Embryonic facial prominence (tissue), 1 donor: ENCODE results near the gene TMEM125.

ENCODE experiments used
- DNase-seq: peaks from one replicate; pipeline ENCODE4 v3.0.0-alpha.2; 2016; ENCODE audit errors: extremely low spot score

Gene TMEM125

DNA sequence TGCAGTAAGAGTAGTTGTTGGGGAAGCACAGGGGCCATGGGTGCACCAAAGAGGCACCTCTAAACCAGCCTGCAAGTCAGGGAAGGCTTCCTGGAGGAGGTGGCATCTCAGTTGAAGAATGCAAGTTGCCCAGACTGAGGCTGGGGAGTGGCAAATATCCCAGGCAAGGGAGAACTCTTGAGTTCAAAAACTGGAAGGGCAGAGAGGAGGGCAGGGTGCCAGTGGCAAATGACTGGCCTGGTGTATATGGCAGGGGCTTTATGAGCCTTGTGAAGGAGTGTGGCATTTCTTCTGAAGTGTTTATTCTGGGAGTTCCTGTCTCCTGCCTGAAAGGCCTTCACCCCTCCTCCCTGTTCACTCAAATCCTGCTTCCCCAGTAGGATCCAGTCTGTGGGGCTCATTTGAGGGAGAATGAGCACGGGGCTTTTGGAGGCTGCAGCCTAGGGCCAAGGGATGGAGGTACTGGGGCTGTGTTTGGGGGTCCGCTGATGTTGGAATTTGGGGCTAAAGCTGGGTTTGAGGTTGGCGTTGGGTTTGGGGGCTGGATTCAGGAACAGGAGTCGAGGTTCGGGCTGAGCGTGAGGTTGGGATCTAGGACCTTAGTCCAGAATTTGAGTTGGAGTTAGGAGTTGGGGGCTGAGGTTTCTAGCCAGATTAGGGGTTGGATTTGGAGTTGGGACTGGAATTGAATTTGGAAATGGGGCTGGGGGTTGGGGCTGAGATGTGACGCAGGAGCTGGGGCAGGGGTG, at the start of gene TMEM125:
Gene TMEM125 (plus strand): TSS at position 357 of the 749 bp plus-strand sequence. CDS start 2,740 bp downstream, outside the sequence.
- DNase-seq: no peak

- no peak for DNase-seq
Observed at GRCh38 chr1:43220905-43221778, 48.6 kb upstream of the TMEM125 start.

DNA sequence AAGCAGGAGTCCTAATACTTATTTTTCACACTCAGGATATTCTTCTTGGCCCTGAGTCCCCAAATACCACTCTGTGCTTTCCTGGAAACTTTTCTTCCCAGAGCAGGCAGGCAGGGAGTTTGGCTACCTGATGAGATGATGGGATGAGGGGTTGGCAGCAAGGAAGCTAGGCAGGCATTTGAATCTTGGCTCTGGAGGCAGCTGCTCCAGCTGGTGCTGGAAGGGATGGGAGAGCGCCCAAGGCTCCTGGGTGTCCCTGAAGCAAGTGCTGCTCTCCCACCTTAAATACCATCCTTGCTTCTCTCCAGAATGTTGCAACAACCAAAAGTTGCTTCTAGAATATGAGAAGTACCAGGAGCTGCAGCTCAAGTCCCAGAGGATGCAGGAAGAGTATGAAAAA, 48.0 kb upstream of the TMEM125 start:
- DNase-seq: no peak

DNA sequence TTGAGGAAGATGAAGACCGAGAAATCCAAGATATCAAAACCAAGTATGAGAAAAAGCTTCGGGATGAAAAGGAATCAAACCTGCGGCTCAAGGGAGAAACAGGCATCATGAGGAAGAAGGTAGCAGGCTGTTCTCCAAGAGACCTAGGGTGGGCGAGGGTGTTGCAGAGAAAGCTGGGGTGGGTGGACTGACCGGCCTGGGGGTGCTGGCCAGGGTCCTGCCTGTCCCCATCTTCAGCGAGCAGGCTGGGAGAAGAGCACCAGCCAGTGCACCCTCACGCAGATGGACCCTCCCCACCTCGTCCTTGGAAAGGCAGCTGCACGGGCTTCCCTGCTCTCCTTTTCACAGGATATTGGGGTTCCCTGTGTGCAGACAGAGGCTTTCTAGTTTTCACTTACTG, 46.9 kb upstream of the TMEM125 start:
- DNase-seq: no peak

GRCh38 chr1:43225168-43225567, 44.6 kb upstream of the TMEM125 start:
- DNase-seq: no peak

DNA sequence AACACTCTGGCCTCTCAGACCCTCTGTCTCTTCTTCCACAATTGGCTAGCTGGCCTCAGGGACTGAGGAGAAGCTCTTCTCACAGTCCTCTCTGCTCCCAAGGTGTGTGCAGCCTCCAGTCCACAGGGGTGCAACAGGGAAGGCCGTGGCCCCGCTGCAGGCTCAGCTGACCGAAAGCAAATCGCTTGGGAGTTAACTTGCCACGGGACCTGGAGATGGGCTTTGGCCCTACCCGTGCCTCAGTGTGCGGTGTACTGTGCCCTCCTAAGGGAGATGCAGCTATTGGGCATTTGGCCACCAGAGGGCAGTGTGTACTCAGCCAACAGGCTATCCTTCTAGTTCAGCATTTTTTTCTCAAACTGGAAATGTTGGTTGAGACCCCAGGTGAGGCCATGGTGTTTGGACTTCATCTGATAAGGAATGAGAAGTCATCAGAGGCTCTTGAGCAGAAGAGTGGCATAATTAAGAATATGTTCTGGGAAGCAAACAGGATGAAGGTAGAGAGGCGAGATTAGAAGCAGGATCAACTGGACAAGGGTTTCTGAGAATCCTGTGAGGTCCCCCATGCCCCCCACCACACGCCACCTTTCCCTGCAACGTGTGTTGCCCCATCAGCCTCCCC, 42.5 kb upstream of the TMEM125 start:
- peak; percentile 66 for DNase-seq

DNA sequence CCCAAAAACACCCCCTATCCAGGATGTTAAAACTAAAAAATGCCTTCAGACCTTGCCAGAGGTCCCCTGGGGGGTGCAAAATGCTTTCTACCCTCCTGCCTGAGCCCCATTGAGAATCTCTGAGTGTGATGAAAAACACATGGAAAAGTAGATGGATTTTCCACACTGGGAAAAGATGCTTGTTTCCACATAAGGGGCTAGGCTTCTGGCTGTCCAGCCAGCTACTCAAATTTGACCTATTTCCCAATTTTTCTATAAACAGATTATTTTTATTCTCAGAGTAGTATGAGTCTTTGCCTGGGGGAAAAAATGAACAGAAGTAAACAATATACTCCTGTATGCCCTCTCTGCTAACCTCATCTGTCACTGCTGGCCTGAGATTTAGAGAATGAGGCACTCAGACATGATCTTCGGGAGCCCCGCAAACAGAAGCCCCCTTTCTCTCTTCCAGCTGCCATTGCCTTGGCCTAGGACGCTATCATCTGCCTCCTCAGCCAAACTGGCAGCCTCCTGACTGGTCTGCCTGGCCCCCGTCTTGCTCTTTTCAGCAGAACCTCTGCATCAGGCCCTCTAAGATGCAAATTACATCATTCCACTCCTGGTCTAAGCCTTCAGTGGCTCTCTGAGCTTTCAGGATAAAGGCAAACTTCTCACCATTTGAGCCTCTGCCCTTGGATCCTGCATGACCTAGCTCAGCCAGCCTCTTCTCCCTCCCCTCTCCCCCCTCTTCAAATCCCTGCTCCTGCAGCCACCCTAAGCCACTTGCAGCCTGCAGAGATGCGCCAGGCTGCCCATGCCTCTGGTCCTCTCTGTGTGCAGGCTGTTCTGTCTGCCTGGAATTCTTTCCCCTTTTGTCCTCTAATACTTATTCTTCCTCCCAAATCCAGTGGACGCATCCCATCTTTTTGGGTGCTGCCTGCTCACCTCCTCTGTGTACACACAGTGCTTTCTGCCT, 39.7 kb upstream of the TMEM125 start:
- DNase-seq: no peak

DNA sequence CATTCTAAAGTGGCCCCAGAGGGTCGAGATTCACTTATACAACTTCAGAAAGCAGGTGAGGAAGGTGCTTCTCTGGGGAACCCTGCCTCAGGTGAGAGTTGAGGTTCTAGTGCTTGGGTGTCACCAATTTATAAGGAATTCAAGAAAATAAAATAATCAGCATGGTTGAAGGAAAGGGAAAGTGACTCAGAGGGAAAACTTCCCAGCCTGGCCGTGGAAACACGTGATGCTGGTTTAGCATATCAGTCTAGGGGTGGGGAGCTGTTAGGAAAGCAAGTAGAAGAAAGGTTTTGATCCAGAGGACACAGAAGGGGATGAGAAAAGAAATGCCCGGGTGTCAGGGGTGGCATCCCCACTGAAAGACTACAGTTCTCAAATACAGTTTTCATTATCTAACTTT, 37.7 kb upstream of the TMEM125 start:
- DNase-seq: no peak

DNA sequence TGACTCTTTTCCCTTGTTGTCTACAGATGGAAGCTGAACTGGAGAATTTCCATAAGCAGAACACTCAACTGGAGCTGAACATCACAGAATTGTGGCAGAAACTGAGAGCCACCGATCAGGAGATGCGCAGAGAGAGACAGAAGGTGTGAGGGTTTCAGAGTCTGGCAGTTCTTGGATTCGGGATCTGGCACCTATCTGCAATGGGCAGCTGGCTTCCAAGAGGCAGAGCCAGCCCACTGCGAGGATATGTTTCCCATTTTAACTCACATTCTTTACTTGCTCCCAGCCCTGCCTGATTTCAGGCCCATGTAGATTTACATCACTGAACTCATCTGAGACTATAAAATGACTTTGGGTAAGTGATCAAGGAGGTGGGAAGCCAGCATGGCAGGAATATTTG, 37.3 kb upstream of the TMEM125 start:
- no peak for DNase-seq

DNA sequence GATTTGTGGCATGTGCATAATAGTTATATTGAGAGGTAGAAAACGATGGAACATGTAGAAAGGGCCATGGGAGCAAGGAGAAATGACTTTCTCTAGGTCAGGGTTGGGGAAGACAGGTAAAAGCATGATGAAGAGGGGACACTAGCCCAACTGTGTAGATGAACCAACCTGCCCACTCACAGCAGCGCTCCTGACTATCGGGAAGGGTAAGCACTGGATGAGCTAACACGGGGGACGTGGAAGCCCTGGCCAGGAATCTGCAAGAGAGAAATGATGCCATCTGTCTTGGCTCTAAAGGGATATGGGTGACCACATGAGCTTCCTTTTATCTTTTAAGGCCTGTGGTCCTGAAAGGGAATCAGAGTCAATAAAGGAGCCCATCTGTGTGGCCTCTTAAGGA, 36.2 kb upstream of the TMEM125 start:
- no peak for DNase-seq

- no peak for DNase-seq
Observed at GRCh38 chr1:43234267-43234666, 35.5 kb upstream of the TMEM125 start.

DNA sequence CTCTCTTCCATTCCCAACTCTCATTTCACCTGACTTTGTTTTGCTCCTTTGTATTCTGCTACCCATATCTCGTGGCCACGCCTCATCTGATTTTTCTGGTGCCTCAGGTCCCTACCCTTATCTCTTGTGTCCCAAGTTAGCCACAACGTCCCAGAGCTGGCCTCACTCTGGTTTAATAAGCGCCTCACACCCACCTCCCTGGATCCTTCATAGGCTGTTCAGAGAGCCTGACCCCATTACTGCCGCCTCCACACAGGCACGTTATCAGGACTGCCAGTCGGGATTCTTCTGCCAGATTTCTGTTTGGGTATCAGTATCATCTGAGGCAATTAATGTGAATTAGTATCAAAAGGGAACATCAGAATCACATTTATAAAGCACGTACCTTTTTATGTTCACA, 34.7 kb upstream of the TMEM125 start:
- no peak for DNase-seq

GRCh38 chr1:43235451-43236121, 34.2 kb upstream of the TMEM125 start:
- no peak for DNase-seq

- DNase-seq: no peak
Observed at GRCh38 chr1:43237121-43237520, 32.7 kb upstream of the TMEM125 start.

GRCh38 chr1:43238085-43238484, 31.7 kb upstream of the TMEM125 start:
- no peak for DNase-seq

- DNase-seq: no peak
Observed at GRCh38 chr1:43238991-43239469, 30.8 kb upstream of the TMEM125 start.

DNA sequence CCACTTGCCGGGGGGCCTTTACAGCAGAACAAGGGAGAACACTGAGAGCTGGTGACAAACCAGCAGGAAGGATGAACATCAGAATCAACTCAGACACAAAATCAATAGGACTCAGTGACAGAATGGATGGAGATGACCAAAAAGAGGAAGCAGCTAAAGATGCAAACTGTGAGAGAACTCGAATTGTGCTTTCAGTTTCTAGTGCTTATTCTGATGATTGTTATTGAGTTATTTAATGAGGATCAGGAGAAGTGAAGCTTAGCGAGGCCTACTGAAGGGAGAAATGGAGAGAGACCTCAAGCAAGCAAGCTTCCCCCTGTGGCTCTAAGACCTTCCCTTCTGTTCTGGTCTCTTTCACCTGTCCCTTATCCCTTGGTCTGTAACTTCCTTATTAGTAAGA, 30.3 kb upstream of the TMEM125 start:
- DNase-seq: no peak

DNA sequence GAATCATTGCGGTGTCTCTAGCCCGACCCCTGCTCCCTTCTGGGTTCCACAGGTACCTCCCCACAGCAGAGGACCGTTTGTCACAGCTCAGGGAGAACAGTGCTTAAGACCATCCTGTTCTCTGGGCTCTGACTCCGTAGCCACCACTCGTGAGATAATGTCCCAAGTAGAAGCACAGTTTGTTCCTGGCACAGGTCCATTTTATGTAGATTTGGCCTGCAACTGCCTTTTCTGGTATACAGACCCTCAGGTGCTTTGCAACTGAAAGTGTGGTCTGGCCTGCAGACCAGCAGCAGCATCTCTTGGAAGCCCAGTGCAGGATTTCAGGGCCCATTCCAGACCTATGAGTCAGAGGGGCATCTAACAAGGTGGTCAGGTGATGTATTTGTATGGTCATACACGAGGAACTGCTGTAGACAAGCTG, 28.4 kb upstream of the TMEM125 start:
- no peak for DNase-seq

GRCh38 chr1:43243299-43243698, 26.5 kb upstream of the TMEM125 start:
- no peak for DNase-seq

DNA sequence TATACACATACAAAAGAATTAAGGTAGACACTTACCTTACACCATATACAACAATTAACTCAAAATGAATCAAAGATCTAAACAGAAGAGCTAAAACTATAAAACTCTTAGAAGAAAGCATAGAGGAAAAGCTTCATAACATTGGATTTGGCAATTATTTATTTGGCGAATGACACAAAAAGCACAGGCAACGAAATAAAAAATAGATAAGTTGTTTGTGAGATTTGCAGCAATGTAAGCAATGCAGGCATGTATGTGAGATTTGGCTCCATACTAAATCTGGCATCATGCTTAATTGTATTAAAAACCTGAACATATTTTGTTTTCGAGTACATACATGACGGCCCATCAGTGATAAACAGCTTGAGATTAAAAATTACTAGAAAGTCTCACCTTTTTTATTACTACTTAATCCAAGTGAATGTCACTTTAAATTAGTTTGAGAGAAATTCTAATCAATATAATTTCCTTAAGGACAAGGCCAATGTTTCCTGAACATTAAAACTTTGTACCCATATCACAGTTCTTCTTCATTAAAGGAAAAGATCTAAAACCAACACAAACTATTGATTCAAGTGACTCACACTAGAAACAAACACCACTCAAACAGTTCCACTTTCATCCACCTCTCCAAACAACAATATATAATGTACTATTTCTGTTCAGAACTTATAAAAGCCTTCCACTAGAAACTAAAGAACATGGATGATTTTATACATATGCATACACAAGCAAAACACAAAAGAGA, 23.1 kb upstream of the TMEM125 start:
- no peak for DNase-seq
